HCT116 (cell line): ENCODE results near the gene TYK2. TPM values are rescaled to one million over a fixed set of nuclear protein-coding genes. Genes with fewer than 3 reads are reported as not detected.

Experiments used
- ATAC-seq: fragments of 200-7000 bp; cut with Tn5 transposase; 2 replicates; pipeline ENCODE4 v1.9.1; 2020; ENCODE audit warnings: mild to moderate bottlenecking, moderate library complexity
- BruUV-seq: library from RNA; stranded (reverse); fragments of 400-500 nt; replicated peaks from 2 replicates; lab custom pipeline; 2021; lab: Mats Ljungman, UMichigan
- CTCF ChIA-PET: fragments of 300-600 bp; sonication (Branson Sonifier 250); formaldehyde crosslinking; loops from one replicate; lab custom pipeline; 2021; ENCODE audit warnings: antibody characterized with exemption; lab: Charles Lee
- POLR2A ChIA-PET: fragments of 300-600, 350-600 bp; sonication (Branson Sonifier 250); formaldehyde crosslinking; loops from one replicate; lab custom pipeline; 2021; ENCODE audit warnings: antibody characterized with exemption; lab: Charles Lee
- RAD21 ChIA-PET, 2 experiments: fragments of 300-600 bp; sonication (Branson Sonifier 250); formaldehyde crosslinking; loops; one replicate each; lab custom pipeline; 2023; ENCODE audit warnings: low total read pairs in 2 of 2; ENCODE audit not compliant: uncharacterized antibody in 2 of 2, unreplicated experiment in 2 of 2, low non-redundant PET in 1 of 2; lab: Charles Lee
- DNase-seq: peaks from one replicate; pipeline ENCODE4 v3.0.0-alpha.2; 2010; ENCODE audit warnings: low read depth, low spot score
- H2AFZ ChIP-seq: fragments of 200-600 bp; shearing (Covaris generic), sonication (generic); 2 replicates; pipeline ENCODE4 v1.6.1; 2017; ENCODE audit warnings: low read depth, mixed run types, mixed read lengths, antibody characterized with exemption, low read length; ENCODE audit not compliant: poor library complexity, severe bottlenecking
- H3K27ac ChIP-seq: 2 replicates; pipeline ENCODE4 v1.5.1; 2012; ENCODE audit warnings: low read depth, low read length
- H3K27me3 ChIP-seq: fragments of 200-600 bp; sonication (generic); 2 replicates; pipeline ENCODE4 v1.6.1; 2016; ENCODE audit warnings: mixed run types, low read length, mixed read lengths; ENCODE audit not compliant: insufficient read depth
- H3K36me3 ChIP-seq, 2 experiments: fragments of 200-500 bp in 1 of 2; fragments of 200-600 bp in 1 of 2; sonication (Bioruptor generic) in 1 of 2; sonication (generic) in 1 of 2; 2 replicates each; pipeline versions ENCODE4 v1.5.1 to v1.6.1; 2014 to 2016; ENCODE audit warnings: low read length in 2 of 2, inconsistent platforms in 1 of 2, mixed read lengths in 1 of 2, mixed run types in 1 of 2; ENCODE audit not compliant: insufficient read depth in 2 of 2, control insufficient read depth in 1 of 2
- H3K4me1 ChIP-seq, 2 experiments: fragments of 200-600 bp in 1 of 2; sonication (generic) in 1 of 2; 2 replicates each; pipeline versions ENCODE4 v1.5.1 to v1.6.1; 2012 to 2017; ENCODE audit warnings: low read length in 2 of 2, inconsistent platforms in 1 of 2, mild to moderate bottlenecking in 1 of 2, mixed read lengths in 1 of 2, mixed run types in 1 of 2, moderate library complexity in 1 of 2; ENCODE audit not compliant: insufficient read depth in 2 of 2, control insufficient read depth in 1 of 2
- H3K4me2 ChIP-seq: fragments of 200-600 bp; sonication (generic); 2 replicates; pipeline ENCODE4 v1.6.1; 2017; ENCODE audit warnings: mixed run types, low read length, mixed read lengths
- H3K4me3 ChIP-seq, 2 experiments: fragments of 200-600 bp in 1 of 2; sonication (generic) in 1 of 2; replicated peaks in 1 of 2; 2 replicates each; pipeline ENCODE4 v1.5.1; 2011 to 2016; ENCODE audit warnings: low read length in 2 of 2, control low read depth in 1 of 2, low read depth in 1 of 2, mild to moderate bottlenecking in 1 of 2, mixed read lengths in 1 of 2, mixed run types in 1 of 2
- H3K79me2 ChIP-seq: fragments of 200-600 bp; sonication (generic); 2 replicates; pipeline ENCODE4 v1.6.1; 2017; ENCODE audit warnings: mild to moderate bottlenecking, mixed run types, low read length, moderate library complexity, mixed read lengths; ENCODE audit not compliant: insufficient read depth
- H3K9ac ChIP-seq: fragments of 200-600 bp; sonication (generic); 2 replicates; pipeline ENCODE4 v1.6.1; 2016; ENCODE audit warnings: low read length, mixed read lengths
- H3K9me2 ChIP-seq: fragments of 200-600 bp; sonication (generic), shearing (Covaris generic); 2 replicates; pipeline ENCODE4 v1.6.1; 2017; ENCODE audit warnings: mixed run types, mild to moderate bottlenecking, moderate library complexity; ENCODE audit not compliant: insufficient read depth
- H3K9me3 ChIP-seq, 2 experiments: fragments of 200-500 bp in 1 of 2; fragments of 200-600 bp in 1 of 2; sonication (Bioruptor generic) in 1 of 2; sonication (generic) in 1 of 2; 2 replicates each; pipeline ENCODE4 v1.6.1; 2014 to 2017; ENCODE audit warnings: low read length in 2 of 2, mixed read lengths in 2 of 2, inconsistent platforms in 1 of 2, low read depth in 1 of 2, mild to moderate bottlenecking in 1 of 2, mixed run types in 1 of 2, moderate library complexity in 1 of 2; ENCODE audit not compliant: control insufficient read depth in 1 of 2, insufficient read depth in 1 of 2
- H4K20me1 ChIP-seq: fragments of 200-600 bp; sonication (generic), shearing (Covaris generic); 2 replicates; pipeline ENCODE4 v1.6.1; 2017; ENCODE audit warnings: mixed run types, mild to moderate bottlenecking, moderate library complexity; ENCODE audit not compliant: insufficient read depth
- CEBPB ChIP-seq: IDR thresholded peaks from 2 replicates; pipeline ENCODE4 v1.6.1; 2012; ENCODE audit warnings: low read depth
- CTCF ChIP-seq, 3 experiments: fragments of 200-600 bp in 1 of 3; sonication (generic) in 1 of 3; IDR thresholded peaks in 2 of 3; conservative IDR thresholded peaks in 1 of 3; 2 replicates each; pipeline ENCODE4 v1.5.1; 2012 to 2017; ENCODE audit warnings: low read depth in 2 of 3, low read length in 2 of 3, antibody characterized with exemption in 1 of 3, borderline replicate concordance in 1 of 3, control low read depth in 1 of 3, mild to moderate bottlenecking in 1 of 3, mixed read lengths in 1 of 3, mixed run types in 1 of 3, moderate library complexity in 1 of 3; ENCODE audit not compliant: insufficient read depth in 1 of 3
- EGR1 ChIP-seq: IDR thresholded peaks from 2 replicates; pipeline ENCODE4 v1.6.1; 2012; ENCODE audit warnings: low read depth
- EZH2 ChIP-seq: fragments of 200-600 bp; sonication (generic); IDR thresholded peaks from 2 replicates; pipeline ENCODE4 v1.6.1; 2017; ENCODE audit warnings: antibody characterized with exemption, mixed run types
- JUND ChIP-seq: IDR thresholded peaks from 2 replicates; pipeline ENCODE4 v1.6.1; 2012
- SIN3A ChIP-seq: IDR thresholded peaks from 2 replicates; pipeline ENCODE4 v1.6.1; 2012; ENCODE audit warnings: low read depth
- YY1 ChIP-seq: IDR thresholded peaks from 2 replicates; pipeline ENCODE4 v1.6.1; 2011; ENCODE audit warnings: low read length, low read depth, moderate library complexity, mild to moderate bottlenecking; ENCODE audit not compliant: insufficient replicate concordance; ENCODE audit errors: extremely low read depth
- ZNF274 ChIP-seq: fragments of 200-500 bp; sonication (Bioruptor generic); IDR thresholded peaks from 2 replicates; pipeline ENCODE4 v1.6.1; 2014; ENCODE audit warnings: mild to moderate bottlenecking, low read depth, low read length, inconsistent platforms
- intact Hi-C: fragments of 100-400 bp; cut with micrococcal nuclease; formaldehyde crosslinking; loops from 2 replicates; pipeline ENCODE4 v1.10.0; 2022
- total RNA-seq: library from RNA; stranded (reverse); gene quantifications from one replicate; pipeline ENCODE4 v1.2.1, GENCODE V29; 2021; ENCODE audit not compliant: unreplicated experiment

Gene TYK2
- total RNA-seq, 1 experiment from 2014 or later, result 110 TPM

- H3K27ac ChIP-seq, result peak overlapping the region; percentile 89
- ChIA-PET RAD21 (no interaction called here), CTCF (interaction anchor here (0.9 to 3.3 kb wide), 12 partner anchors 9 to 446 kb away, joined by 3 to 60 read pairs (median 4); partner anchors contain the start of genes CDC37, DNM2, ICAM5 and TYK2), POLR2A (interaction anchor here (0.7 to 1.2 kb wide), 5 partner anchors 9 to 129 kb away, joined by 3 to 4 read pairs (median 3); partner anchors contain the start of genes CDC37 and ICAM5)
- H3K4me3 ChIP-seq, result peak overlapping the region; percentile 61 to 70
- ATAC-seq (no peak), DNase-seq (no peak)
- peaks cover 22% of the 10 kb centered on the region for H3K79me2 ChIP-seq
- peak overlapping the region; percentile 74 for H3K4me2 ChIP-seq
- no peaks in the 10 kb centered on the region for H4K20me1 ChIP-seq
- intact Hi-C loops, result no loop called here
- no peak overlapping the region for H2AFZ ChIP-seq
- H3K4me1 ChIP-seq, result peaks cover 28 to 66% of the 10 kb centered on the region in 2 experiments
- no TSS peak for BruUV-seq
- H3K9me3 ChIP-seq, result no peaks in the 10 kb centered on the region
- H3K36me3 ChIP-seq, result no peaks in the 10 kb centered on the region
- no peaks in the 10 kb centered on the region for H3K27me3 ChIP-seq
- peak overlapping the region; percentile 66 for H3K9ac ChIP-seq
- H3K9me2 ChIP-seq, result no peaks in the 10 kb centered on the region
- TF ChIP-seq CTCF (IDR thresholded peaks at IDR 0.05 in 2 of 3, conservative IDR thresholded peaks at IDR 0.05 in 1 of 3; ENCODE audit: borderline replicate concordance in 1 of 3, insufficient read depth in 1 of 3, low read depth in 2 of 3, low read length in 2 of 3) (peak in 2 of 3 experiments; percentile 16 to 20; a peak in 3 of 6 replicates), CEBPB (no peak), EGR1 (peak; percentile 57; the same call in 1 of the 2 replicates), JUND (no peak)
- TF ChIP-seq, all 23 proteins: peak for 2
Measured at GRCh38 chr19:10418485-10419199, 38.3 kb upstream of the TYK2 start.

DNA sequence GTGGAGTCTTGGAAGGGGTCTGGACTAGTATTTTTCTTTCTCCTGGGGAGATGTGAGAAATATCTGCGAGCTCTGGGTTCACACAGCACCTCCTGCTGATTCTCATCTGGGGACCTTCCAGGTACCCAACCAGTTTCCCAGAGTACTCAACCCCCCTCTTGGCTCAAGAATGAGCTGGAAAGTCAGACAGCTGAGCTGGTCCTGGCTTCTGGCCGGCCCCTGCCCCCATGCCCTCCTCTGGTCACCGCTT, 37.8 kb upstream of the TYK2 start:
- TF ChIP-seq EZH2, result no peak
- TF ChIP-seq ZNF274, result no peak
- TF ChIP-seq CTCF (IDR thresholded peaks at IDR 0.05 in 2 of 3, conservative IDR thresholded peaks at IDR 0.05 in 1 of 3; ENCODE audit: borderline replicate concordance in 1 of 3, insufficient read depth in 1 of 3, low read depth in 2 of 3, low read length in 2 of 3), result no peak
- TF ChIP-seq SIN3A, result no peak
- TF ChIP-seq YY1, result no peak
- Histone ChIP-seq H3K79me2 (peaks cover 18% of the 10 kb centered on the region), H3K4me1 (peaks cover 27 to 63% of the 10 kb centered on the region in 2 experiments), H3K27me3 (no peaks in the 10 kb centered on the region), H3K4me2 (peak overlapping the region; percentile 74), H3K36me3 (no peaks in the 10 kb centered on the region), H2AFZ (no peak overlapping the region), H3K9ac (peak overlapping the region; percentile 66), H3K4me3 (peak overlapping the region; percentile 61 to 70), H4K20me1 (no peaks in the 10 kb centered on the region), H3K27ac (peak overlapping the region; percentile 89), H3K9me2 (no peaks in the 10 kb centered on the region), H3K9me3 (no peaks in the 10 kb centered on the region)
- DNase-seq (no peak), ATAC-seq (no peak)
- intact Hi-C loops, result no loop called here
- BruUV-seq, result no TSS peak
- ChIA-PET RAD21 (no interaction called here), CTCF (interaction anchor here (0.9 to 3.3 kb wide), 12 partner anchors 9 to 446 kb away, joined by 3 to 60 read pairs (median 4); partner anchors contain the start of genes CDC37, DNM2, ICAM5 and TYK2), POLR2A (interaction anchor here (0.7 to 1.2 kb wide), 5 partner anchors 10 to 128 kb away, joined by 3 to 4 read pairs (median 3); partner anchors contain the start of genes CDC37 and ICAM5)
